D721Med (cell line): ENCODE measurements around the gene ITPRID2.

Experiments
- DNase-seq: peaks from one replicate; pipeline ENCODE4 v3.0.0; 2011; ENCODE audit warnings: low spot score; ENCODE audit not compliant: insufficient read length
- FAIRE-seq: peaks from 2 replicates; lab custom pipeline; 2011; peaks lifted over from hg19 to GRCh38; lab: Jason Lieb, UNC
- CTCF ChIP-seq: IDR thresholded peaks from 2 replicates; pipeline ENCODE4 v1.5.1; 2012; ENCODE audit warnings: mild to moderate bottlenecking, control low read depth; ENCODE audit not compliant: insufficient read depth; ENCODE audit errors: missing control alignments

Gene ITPRID2

GRCh38 chr2:181849601-181850000 is 41.9 kb upstream of the ITPRID2 start:
- no peak for TF ChIP-seq CTCF
- peak; percentile 6 for FAIRE-seq

DNA sequence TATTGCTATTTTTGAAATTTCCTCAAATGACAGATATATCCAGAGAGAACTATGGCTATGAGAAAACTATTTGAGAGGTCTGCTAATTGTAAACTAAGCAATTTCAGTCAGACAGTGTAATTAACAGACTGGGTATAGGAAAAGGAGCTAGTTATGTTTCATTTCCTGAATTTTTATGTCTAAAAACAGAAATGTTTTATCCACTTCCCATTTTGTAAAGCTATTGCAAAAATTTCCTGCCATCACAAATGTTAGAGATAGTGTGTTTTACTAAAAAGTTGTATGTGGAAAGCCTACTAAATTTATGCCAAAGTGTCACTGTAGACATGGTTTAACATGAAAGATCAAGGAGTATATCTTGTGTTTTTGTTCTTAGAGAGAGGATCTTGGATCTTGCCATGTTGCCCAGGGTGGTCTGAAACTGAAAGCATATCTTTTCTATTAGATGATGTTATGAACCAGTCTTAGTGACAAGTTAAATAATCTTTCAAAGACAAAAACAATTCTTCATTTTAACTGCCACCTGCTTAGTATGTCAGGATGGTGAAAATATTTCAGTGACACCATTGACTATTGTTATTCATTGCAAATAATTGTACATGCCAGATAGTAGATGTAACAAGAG is 40.5 kb upstream of the ITPRID2 start:
- no peak for DNase-seq
- FAIRE-seq = no peak
- TF ChIP-seq CTCF = no peak

More at GRCh38 chr2:181849601-181850000, 41.9 kb upstream of the ITPRID2 start:
- no peak for DNase-seq

- no peak for FAIRE-seq
- TF ChIP-seq CTCF = no peak
- DNase-seq = no peak
Observed at GRCh38 chr2:181851726-181852125, 39.8 kb upstream of the ITPRID2 start.

DNA sequence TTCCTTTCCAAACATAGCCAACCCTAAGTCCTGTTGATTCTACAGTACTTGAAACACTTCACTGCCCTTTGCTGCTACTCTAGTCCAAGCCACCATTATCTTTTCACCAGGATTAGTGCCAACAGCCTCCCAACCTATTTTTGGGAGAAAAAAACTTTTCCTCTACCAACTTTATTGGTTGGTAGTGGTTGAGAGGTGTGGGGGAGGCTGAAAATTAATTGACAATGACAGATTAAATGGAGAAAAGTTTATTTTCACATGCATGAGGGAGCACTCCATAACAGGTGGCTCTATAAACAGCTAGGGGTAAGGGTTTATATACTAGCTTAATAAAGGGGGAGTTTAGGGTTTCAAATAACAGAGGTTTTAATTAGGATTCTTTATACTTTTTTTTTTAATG is 37.8 kb upstream of the ITPRID2 start:
- DNase-seq (no peak), FAIRE-seq (no peak)

GRCh38 chr2:181857483-181857882 is 34.0 kb upstream of the ITPRID2 start:
- FAIRE-seq = no peak
- no peak for DNase-seq
- TF ChIP-seq CTCF = no peak

More for the DNA sequence above, 37.8 kb upstream of the ITPRID2 start:
- TF ChIP-seq CTCF = no peak

DNA sequence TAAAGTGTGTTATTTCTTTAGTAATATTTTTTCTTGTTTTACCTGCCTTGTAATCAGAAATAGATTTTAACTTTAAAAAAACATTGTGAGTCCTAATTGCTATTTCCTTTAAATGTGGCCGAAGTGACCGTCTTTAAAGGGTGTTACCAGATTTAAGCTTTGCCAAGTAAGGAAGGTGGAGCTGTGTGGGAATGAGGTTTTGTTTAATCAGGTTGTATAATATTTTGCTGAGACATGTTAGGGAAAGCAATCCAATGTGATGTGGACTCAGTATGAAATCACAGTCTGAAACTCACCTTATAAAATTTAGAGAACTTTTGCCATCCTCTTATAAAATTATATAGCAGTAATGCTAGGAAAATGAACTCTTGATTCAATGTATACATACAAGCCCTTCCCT is 32.9 kb upstream of the ITPRID2 start:
- no peak for FAIRE-seq

More for the DNA sequence above, 32.9 kb upstream of the ITPRID2 start:
- TF ChIP-seq CTCF = no peak
- DNase-seq = no peak
